ENCODE data around the gene RASA3.

GRCh38 chr13:113991676-113992179 is 140.7 kb downstream of the RASA3 start:
- TF ChIP-seq CTCF (IDR thresholded peaks at IDR 0.05; ENCODE audit: control extremely low read depth in 1 of 3, insufficient read depth in 1 of 3, low read depth in 1 of 3, low read length in 3 of 3) (no peak), RXRA (IDR thresholded peaks at IDR 0.05; ENCODE audit: insufficient read depth, low read depth, low read length) (no peak), EZH2 (IDR thresholded peaks at IDR 0.05; ENCODE audit: low read depth, low read length, severe bottlenecking) (no peak), YY1 (IDR thresholded peaks at IDR 0.05; ENCODE audit: low read depth, low read length) (no peak), KDM4A (IDR thresholded peaks at IDR 0.05; ENCODE audit: low read depth, low read length, severe bottlenecking) (no peak), TEAD4 (IDR thresholded peaks at IDR 0.05; ENCODE audit: low read depth, low read length) (no peak), HDAC6 (IDR thresholded peaks at IDR 0.05; ENCODE audit: low read depth, low read length) (no peak), ATF2 (IDR thresholded peaks at IDR 0.05; ENCODE audit: low read length) (no peak), POLR2A (IDR thresholded peaks at IDR 0.05; ENCODE audit: control extremely low read depth in 1 of 2, low read depth in 2 of 2, low read length in 2 of 2) (no peak)
